Ishikawa (cell line): ENCODE measurements around the gene TFE3.

Source experiments
- CEBPB ChIP-seq: IDR thresholded peaks from 2 replicates; pipeline ENCODE4 v1.6.1; 2012
- CREB1 ChIP-seq: IDR thresholded peaks from 2 replicates; pipeline ENCODE4 v1.6.1; 2012; ENCODE audit warnings: low read depth
- EGR1 ChIP-seq: IDR thresholded peaks from 2 replicates; pipeline ENCODE4 v1.6.1; 2012
- EP300 ChIP-seq: IDR thresholded peaks from 2 replicates; pipeline ENCODE4 v1.6.1; 2012; ENCODE audit warnings: borderline replicate concordance
- FOXM1 ChIP-seq: IDR thresholded peaks from 2 replicates; pipeline ENCODE4 v1.6.1; 2012; ENCODE audit warnings: low read depth, borderline replicate concordance
- NFIC ChIP-seq: IDR thresholded peaks from 2 replicates; pipeline ENCODE4 v1.6.1; 2012
- RAD21 ChIP-seq: IDR thresholded peaks from 2 replicates; pipeline ENCODE4 v1.6.1; 2012; ENCODE audit warnings: low read depth
- TAF1 ChIP-seq: IDR thresholded peaks from 2 replicates; pipeline ENCODE4 v1.6.1; 2012; ENCODE audit warnings: low read depth, mild to moderate bottlenecking
- TCF12 ChIP-seq: IDR thresholded peaks from 2 replicates; pipeline ENCODE4 v1.6.1; 2012; ENCODE audit warnings: low read depth
- TEAD4 ChIP-seq: IDR thresholded peaks from 2 replicates; pipeline ENCODE4 v1.6.1; 2012
- YY1 ChIP-seq: IDR thresholded peaks from 2 replicates; pipeline ENCODE4 v1.6.1; 2012; ENCODE audit warnings: low read depth
- ZBTB7A ChIP-seq: IDR thresholded peaks from 2 replicates; pipeline ENCODE4 v1.6.1; 2012; ENCODE audit warnings: low read depth
- TF ChIP-seq, protein P1 (sequence below): IDR thresholded peaks from 2 replicates; pipeline ENCODE4 v1.6.1; 2012
- TF ChIP-seq, protein P2 (sequence below): IDR thresholded peaks from 2 replicates; pipeline ENCODE4 v1.6.1; 2012; ENCODE audit warnings: low read depth, mild to moderate bottlenecking
- TF ChIP-seq, protein P3 (sequence below): IDR thresholded peaks from 2 replicates; pipeline ENCODE4 v1.6.1; 2012

Gene TFE3

DNA sequence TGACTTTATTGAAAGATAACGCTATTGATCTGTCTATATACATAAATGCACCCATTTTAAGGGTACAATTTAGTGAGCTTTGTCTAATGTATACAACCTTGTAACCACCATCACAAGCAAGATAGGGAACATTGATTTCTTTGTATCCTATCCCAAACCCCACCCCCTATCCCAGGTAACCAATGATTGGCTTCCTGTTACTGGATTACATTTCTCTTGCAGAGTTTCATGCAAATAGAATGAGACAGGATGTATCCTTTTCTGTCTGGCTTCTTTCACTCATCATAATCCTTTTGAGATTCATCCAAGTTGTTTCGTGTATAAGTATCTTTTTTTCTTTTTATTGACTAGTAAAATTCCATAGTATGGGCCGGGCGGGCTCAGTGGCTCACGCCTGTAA lies 39.5 kb downstream of the TFE3 start:
- TF ChIP-seq ZBTB7A: no peak
- TF ChIP-seq, protein P1, sequence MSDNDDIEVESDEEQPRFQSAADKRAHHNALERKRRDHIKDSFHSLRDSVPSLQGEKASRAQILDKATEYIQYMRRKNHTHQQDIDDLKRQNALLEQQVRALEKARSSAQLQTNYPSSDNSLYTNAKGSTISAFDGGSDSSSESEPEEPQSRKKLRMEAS: no peak
- TF ChIP-seq EGR1: no peak

DNA sequence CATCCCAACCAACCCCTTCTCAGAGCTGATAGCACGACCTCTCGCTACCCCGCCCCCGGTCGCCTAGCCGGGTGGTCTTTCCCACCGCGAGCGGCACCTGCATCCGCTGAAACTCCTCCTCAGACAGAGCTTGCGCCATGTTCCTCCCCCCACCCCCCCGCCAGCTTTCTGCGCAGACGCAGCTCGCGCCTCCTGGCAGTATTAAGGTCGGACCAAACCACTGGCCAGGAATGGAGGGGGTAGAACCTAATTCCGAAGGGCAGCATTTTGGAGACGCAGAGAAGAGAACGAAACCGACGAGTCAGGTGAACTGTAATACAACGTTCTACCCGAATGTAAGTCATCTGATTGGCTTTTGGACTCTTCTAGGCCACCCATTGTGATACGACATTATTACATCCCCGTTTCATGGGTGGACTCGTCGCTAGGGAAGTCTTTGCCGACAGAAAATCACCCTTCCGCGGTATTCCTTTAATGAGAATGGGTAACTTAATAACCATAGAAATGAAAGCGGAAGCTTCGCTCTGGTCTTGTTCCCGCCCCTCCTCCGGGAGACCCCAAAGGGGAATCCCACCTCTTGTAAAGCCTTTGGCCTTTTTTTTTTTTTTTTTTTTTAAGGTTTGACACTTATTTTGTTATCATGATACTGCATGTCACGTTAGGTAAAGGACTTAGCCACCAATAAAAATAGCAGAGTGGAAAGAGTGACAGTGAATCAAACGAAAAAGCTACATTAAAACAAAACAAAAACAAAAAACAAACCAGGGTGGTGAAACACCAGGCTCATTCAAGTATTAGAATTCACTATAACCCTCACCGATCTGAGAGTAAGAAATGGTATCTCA lies 40.8 kb downstream of the TFE3 start, which contains the start of gene GRIPAP1:
TSS of gene GRIPAP1 (minus strand) at position 174 of the 845 bp plus-strand sequence. CDS start at position 139, 35 bp downstream.
- TF ChIP-seq TEAD4 (no peak), EP300 (peak; percentile 19; the same call in 1 of the 2 replicates), YY1 (peak; percentile 91), EGR1 (no peak), TAF1 (peak; percentile 98), TCF12 (peak; percentile 20; the same call in 1 of the 2 replicates)

DNA sequence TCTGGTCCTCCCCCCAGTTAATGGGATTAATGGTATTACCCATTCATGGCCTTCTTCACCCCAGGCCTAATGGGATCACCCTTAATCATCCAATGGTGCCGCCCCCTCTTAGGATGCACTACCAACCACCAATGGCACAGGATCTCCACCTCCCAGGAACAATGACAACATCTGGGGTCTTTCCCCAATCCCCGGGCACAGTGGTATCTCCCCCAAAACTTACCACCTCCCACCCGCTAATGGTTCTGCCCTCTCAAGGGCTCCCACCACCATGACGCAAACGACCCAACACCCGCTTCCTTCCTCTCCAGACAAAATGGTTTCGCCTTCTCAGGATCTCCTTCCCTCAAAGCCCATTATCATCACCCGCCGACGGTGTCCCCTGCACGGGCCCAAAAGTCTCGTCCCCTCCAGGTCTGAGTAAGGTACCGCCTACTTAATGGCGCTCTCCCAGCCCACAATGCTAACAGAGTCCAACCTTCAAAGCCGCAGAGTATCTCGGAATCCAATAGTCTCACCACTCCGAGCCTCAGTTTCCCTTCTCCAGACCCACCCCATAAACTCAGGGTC lies 41.6 kb downstream of the TFE3 start:
- TF ChIP-seq CEBPB: no peak
- no peak for TF ChIP-seq TCF12
- no peak for TF ChIP-seq YY1
- no peak for TF ChIP-seq EP300

DNA sequence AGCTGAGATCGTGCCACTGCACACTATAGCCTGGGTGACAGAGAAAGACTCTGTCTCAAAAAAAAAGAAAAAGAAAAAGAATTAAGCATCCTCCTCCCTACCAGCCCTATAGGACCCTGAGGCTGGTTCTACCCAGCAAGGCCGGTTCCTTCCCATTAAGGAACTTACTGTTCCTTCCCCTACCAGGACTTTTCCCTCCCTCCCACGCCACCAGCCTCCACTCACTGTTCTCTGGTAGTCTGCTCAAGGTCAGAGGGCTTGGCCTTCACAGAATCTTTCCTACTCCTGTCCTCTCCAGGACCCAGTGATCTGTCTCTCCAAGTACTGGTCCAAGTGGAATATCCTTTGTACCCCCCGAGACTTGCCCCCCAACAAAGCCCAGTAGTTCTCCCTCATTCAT lies 42.5 kb downstream of the TFE3 start:
- no peak for TF ChIP-seq TCF12
- TF ChIP-seq, protein P2, sequence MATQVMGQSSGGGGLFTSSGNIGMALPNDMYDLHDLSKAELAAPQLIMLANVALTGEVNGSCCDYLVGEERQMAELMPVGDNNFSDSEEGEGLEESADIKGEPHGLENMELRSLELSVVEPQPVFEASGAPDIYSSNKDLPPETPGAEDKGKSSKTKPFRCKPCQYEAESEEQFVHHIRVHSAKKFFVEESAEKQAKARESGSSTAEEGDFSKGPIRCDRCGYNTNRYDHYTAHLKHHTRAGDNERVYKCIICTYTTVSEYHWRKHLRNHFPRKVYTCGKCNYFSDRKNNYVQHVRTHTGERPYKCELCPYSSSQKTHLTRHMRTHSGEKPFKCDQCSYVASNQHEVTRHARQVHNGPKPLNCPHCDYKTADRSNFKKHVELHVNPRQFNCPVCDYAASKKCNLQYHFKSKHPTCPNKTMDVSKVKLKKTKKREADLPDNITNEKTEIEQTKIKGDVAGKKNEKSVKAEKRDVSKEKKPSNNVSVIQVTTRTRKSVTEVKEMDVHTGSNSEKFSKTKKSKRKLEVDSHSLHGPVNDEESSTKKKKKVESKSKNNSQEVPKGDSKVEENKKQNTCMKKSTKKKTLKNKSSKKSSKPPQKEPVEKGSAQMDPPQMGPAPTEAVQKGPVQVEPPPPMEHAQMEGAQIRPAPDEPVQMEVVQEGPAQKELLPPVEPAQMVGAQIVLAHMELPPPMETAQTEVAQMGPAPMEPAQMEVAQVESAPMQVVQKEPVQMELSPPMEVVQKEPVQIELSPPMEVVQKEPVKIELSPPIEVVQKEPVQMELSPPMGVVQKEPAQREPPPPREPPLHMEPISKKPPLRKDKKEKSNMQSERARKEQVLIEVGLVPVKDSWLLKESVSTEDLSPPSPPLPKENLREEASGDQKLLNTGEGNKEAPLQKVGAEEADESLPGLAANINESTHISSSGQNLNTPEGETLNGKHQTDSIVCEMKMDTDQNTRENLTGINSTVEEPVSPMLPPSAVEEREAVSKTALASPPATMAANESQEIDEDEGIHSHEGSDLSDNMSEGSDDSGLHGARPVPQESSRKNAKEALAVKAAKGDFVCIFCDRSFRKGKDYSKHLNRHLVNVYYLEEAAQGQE: no peak
- no peak for TF ChIP-seq NFIC
- TF ChIP-seq TEAD4: no peak
- TF ChIP-seq CREB1: no peak
- TF ChIP-seq, protein P3, sequence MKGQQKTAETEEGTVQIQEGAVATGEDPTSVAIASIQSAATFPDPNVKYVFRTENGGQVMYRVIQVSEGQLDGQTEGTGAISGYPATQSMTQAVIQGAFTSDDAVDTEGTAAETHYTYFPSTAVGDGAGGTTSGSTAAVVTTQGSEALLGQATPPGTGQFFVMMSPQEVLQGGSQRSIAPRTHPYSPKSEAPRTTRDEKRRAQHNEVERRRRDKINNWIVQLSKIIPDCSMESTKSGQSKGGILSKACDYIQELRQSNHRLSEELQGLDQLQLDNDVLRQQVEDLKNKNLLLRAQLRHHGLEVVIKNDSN: no peak
- TF ChIP-seq YY1: no peak
- TF ChIP-seq TAF1: no peak
- TF ChIP-seq ZBTB7A: no peak
- TF ChIP-seq, protein P1: no peak
- TF ChIP-seq EP300: no peak

DNA sequence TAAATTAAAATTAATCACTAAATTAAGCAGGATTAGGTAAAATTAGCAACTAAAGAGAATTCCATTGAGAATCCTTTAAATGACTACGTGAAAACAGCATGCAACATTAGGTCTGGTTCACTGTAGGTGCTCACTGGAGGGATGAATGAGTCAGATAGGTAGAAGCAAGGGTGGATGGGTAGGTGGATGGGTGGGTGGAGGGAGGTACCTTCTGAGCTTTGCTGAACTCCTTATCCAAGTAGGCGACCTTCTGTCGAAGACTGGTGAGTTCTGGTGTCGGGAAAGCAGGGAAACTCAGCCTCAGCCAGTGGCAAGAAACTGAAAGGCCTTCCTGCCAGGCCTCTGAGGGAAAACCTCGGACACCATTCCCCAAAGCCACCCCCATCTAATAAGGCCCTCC lies 44.1 kb downstream of the TFE3 start:
- TF ChIP-seq CEBPB (no peak), EP300 (no peak), TCF12 (no peak), CREB1 (no peak), NFIC (no peak), YY1 (no peak), RAD21 (no peak), EGR1 (no peak), TEAD4 (no peak)
- TF ChIP-seq, protein P1: no peak
- TF ChIP-seq, protein P3: no peak
- TF ChIP-seq, protein P2: no peak

DNA sequence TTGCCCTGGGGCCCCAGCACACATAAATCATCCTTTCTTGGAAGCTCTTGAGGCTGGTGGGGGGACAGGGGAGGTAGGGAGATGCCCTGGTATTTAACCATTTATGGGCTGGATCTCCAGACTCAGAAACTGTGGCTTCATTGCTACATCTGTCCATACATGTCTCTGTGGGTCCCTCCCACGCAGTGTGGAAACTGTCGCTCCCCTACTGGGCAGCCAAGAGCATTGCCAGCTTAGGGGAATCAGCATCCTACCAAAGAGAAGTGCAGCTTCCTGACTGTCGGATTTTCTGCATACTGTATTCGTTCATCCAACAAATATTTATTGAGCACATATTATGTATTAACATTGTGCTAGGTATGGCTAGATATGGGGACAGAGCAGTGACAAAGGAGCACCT lies 44.8 kb downstream of the TFE3 start:
- TF ChIP-seq EP300 (no peak), ZBTB7A (no peak), NFIC (no peak), FOXM1 (no peak), RAD21 (no peak), CEBPB (no peak), EGR1 (no peak), TCF12 (no peak), CREB1 (no peak), TAF1 (no peak), YY1 (no peak), TEAD4 (no peak)
- TF ChIP-seq, protein P1: no peak
- TF ChIP-seq, protein P3: no peak
- TF ChIP-seq, protein P2: no peak
